Mesothelial cell of epicardium (in vitro differentiated cells): Measurements from ENCODE around the gene STAM. TPM values are rescaled to one million over a fixed set of nuclear protein-coding genes. Genes with fewer than 3 reads are reported as not detected.

Source experiments
- DNase-seq, 2 experiments: peaks; one replicate each; pipeline ENCODE4 v3.0.0; 2021; ENCODE audit warnings: low spot score in 2 of 2; ENCODE audit not compliant: unreplicated experiment in 2 of 2
- H3K27ac Mint-ChIP-seq: 2 replicates; pipeline ENCODE4 v1.8.0; 2021; ENCODE audit warnings: mixed read lengths
- H3K27me3 Mint-ChIP-seq: 2 replicates; pipeline ENCODE4 v1.8.0; 2021; ENCODE audit warnings: low read depth, mixed read lengths
- H3K36me3 Mint-ChIP-seq: 2 replicates; pipeline ENCODE4 v1.8.0; 2021; ENCODE audit warnings: mixed read lengths
- H3K4me1 Mint-ChIP-seq: 2 replicates; pipeline ENCODE4 v1.8.0; 2021; ENCODE audit warnings: mixed read lengths
- H3K4me3 Mint-ChIP-seq: 2 replicates; pipeline ENCODE4 v1.8.0; 2021; ENCODE audit warnings: mild to moderate bottlenecking, moderate library complexity, mixed read lengths
- H3K9me3 Mint-ChIP-seq: 2 replicates; pipeline ENCODE4 v1.8.0; 2021; ENCODE audit warnings: mixed read lengths
- CTCF ChIP-seq: fragments of 200-600 bp; sonication (generic); IDR thresholded peaks from one replicate; pipeline ENCODE4 v1.5.0; 2021; ENCODE audit warnings: antibody characterized with exemption; ENCODE audit not compliant: unreplicated experiment
- total RNA-seq: library from RNA; stranded (reverse); gene quantifications from 3 replicates; pipeline ENCODE4 v1.2.1, GENCODE V29; 2021

STAM gene
- total RNA-seq, 1 donor from 2014 or later: 31.3 TPM

GRCh38 chr10:17651896-17652295 is 7.9 kb downstream of the STAM start:
- Mint-ChIP-seq H3K27ac (peak overlapping the region; percentile 90), H3K27me3 (no peaks in the 10 kb centered on the region), H3K36me3 (peaks cover 27% of the 10 kb centered on the region), H3K4me3 (no peak overlapping the region), H3K4me1 (peaks cover 36% of the 10 kb centered on the region), H3K9me3 (peaks cover 27% of the 10 kb centered on the region)
- no peak for TF ChIP-seq CTCF
- DNase-seq: no peak

GRCh38 chr10:17652585-17652984 is 8.6 kb downstream of the STAM start:
- Mint-ChIP-seq H3K9me3 (peaks cover 34% of the 10 kb centered on the region), H3K4me1 (peaks cover 31% of the 10 kb centered on the region), H3K27me3 (no peaks in the 10 kb centered on the region), H3K36me3 (peaks cover 34% of the 10 kb centered on the region), H3K4me3 (no peak overlapping the region), H3K27ac (no peak overlapping the region)
- no peak for DNase-seq
- TF ChIP-seq CTCF: no peak

GRCh38 chr10:17655009-17655408 is 11.1 kb downstream of the STAM start:
- H3K4me1 Mint-ChIP-seq: peaks cover 27% of the 10 kb centered on the region
- no peak for TF ChIP-seq CTCF

GRCh38 chr10:17655567-17656146 is 11.7 kb downstream of the STAM start:
- H3K27ac Mint-ChIP-seq: no peak overlapping the region
- TF ChIP-seq CTCF: no peak
- peaks cover 44% of the 10 kb centered on the region for H3K36me3 Mint-ChIP-seq
- no peak overlapping the region for H3K4me3 Mint-ChIP-seq
- H3K27me3 Mint-ChIP-seq: no peaks in the 10 kb centered on the region
- H3K9me3 Mint-ChIP-seq: peaks cover 47% of the 10 kb centered on the region
- no peak for DNase-seq
- peaks cover 20% of the 10 kb centered on the region for H3K4me1 Mint-ChIP-seq

More at GRCh38 chr10:17655009-17655408, 11.1 kb downstream of the STAM start:
- Mint-ChIP-seq H3K4me3 (no peak overlapping the region), H3K27me3 (no peaks in the 10 kb centered on the region), H3K9me3 (peaks cover 47% of the 10 kb centered on the region), H3K36me3 (peaks cover 44% of the 10 kb centered on the region), H3K27ac (no peak overlapping the region)
- DNase-seq: no peak

- H3K36me3 Mint-ChIP-seq: peaks cover 53% of the 10 kb centered on the region
- no peak overlapping the region for H3K27ac Mint-ChIP-seq
Observed at GRCh38 chr10:17657103-17657500, 13.2 kb downstream of the STAM start.

More at GRCh38 chr10:17657103-17657500, 13.2 kb downstream of the STAM start:
- peaks cover 8% of the 10 kb centered on the region for H3K4me1 Mint-ChIP-seq
- H3K4me3 Mint-ChIP-seq: no peak overlapping the region
- TF ChIP-seq CTCF: no peak
- H3K27me3 Mint-ChIP-seq: no peaks in the 10 kb centered on the region
- DNase-seq: no peak
- peaks cover 47% of the 10 kb centered on the region for H3K9me3 Mint-ChIP-seq
